Measurements from ENCODE around the gene CNTN1.

Gene CNTN1

DNA sequence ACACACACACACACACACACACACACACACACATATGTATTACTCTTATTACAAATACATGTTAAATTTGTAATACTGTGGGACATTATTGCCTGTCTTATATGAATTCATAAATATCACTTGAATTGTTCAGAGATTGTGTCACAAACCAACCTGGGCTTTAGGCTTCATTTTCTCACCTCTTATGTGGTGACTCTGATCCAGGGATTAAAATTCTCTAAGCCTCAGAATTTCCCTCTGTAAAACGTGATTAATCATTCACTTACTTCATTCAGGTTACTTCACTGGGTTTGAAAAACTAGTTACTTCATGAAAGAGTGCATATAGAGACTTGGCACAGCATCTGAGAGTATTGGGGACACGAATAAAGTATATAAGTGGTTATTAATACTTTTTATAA lies 255.6 kb downstream of the CNTN1 start:
- Histone ChIP-seq H3K4me1 (ENCODE audit: insufficient read depth, insufficient read length) (no peaks in the 10 kb centered on the region), H3K4me3 (ENCODE audit: insufficient read length, low read depth) (no peak overlapping the region), H3K36me3 (ENCODE audit: insufficient read depth, insufficient read length, low read length) (no peaks in the 10 kb centered on the region), H3K9ac (ENCODE audit: insufficient read length, low read depth) (no peak overlapping the region), H3K27me3 (ENCODE audit: insufficient read depth, insufficient read length) (no peaks in the 10 kb centered on the region), H3K9me3 (ENCODE audit: insufficient read depth, low read length) (no peaks in the 10 kb centered on the region)
- no peak for TF ChIP-seq ZNF274 (IDR thresholded peaks at IDR 0.05; ENCODE audit: low read depth, low read length)
- no peak for TF ChIP-seq YY1 (IDR thresholded peaks at IDR 0.05; ENCODE audit: insufficient read depth, insufficient read length)
- TF ChIP-seq SUZ12 (IDR thresholded peaks at IDR 0.05; ENCODE audit: extremely low read depth, insufficient read depth, insufficient read length): no peak
- DNase-seq (ENCODE audit: low read depth, low spot score): no peak

DNA sequence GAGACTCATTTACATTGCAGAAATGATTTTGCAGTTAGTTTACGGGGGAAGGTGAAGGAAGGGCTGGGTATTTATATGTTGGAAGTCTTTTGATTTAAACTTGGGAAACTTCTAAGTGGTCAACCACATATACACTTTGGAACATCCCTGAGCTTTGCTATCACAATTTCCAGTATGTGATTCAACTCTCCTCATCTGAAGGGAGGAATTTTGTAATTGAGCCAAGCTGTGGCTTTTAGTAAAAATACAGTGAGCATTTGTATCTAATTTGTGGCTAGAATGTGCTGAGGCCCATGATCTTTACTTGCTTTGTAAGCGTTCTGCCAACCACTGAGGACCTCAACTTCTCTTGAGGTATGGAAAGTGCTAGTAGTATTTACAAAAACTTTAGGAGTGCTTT lies 260.8 kb downstream of the CNTN1 start:
- TF ChIP-seq SUZ12 (IDR thresholded peaks at IDR 0.05; ENCODE audit: extremely low read depth, insufficient read depth, insufficient read length) (no peak), ZNF274 (IDR thresholded peaks at IDR 0.05; ENCODE audit: low read depth, low read length) (no peak), YY1 (IDR thresholded peaks at IDR 0.05; ENCODE audit: insufficient read depth, insufficient read length) (no peak)
- DNase-seq (ENCODE audit: low read depth, low spot score): no peak
- H3K9ac ChIP-seq (ENCODE audit: insufficient read length, low read depth): no peak overlapping the region

DNA sequence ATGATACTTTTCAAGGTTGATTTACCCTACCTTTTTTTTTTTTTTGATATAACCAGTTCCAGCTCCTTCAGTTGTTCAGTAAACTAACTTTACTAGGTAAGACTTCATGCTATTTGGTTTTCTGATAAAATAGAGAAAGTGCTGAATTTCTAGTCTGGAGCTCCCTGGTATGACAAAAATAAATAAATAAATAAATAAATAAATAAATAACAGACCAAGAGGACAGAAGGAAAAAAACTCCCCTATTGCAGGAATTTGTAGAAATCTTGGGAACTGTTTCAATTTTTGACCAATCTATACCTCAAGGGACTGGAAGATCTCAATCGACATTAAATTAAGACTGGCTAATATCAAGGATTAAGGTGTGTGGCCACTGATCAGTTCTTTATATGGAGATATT lies 265.2 kb downstream of the CNTN1 start:
- no peak for DNase-seq (ENCODE audit: low read depth, low spot score)
- no peak overlapping the region for H3K9ac ChIP-seq (ENCODE audit: insufficient read length, low read depth)
- no peaks in the 10 kb centered on the region for H3K36me3 ChIP-seq (ENCODE audit: insufficient read depth, insufficient read length, low read length)
- H3K4me1 ChIP-seq (ENCODE audit: insufficient read depth, insufficient read length): no peaks in the 10 kb centered on the region
- H3K4me3 ChIP-seq (ENCODE audit: insufficient read length, low read depth): no peak overlapping the region
- TF ChIP-seq SUZ12 (IDR thresholded peaks at IDR 0.05; ENCODE audit: extremely low read depth, insufficient read depth, insufficient read length): no peak
- no peak for TF ChIP-seq ZNF274 (IDR thresholded peaks at IDR 0.05; ENCODE audit: low read depth, low read length)
- TF ChIP-seq YY1 (IDR thresholded peaks at IDR 0.05; ENCODE audit: insufficient read depth, insufficient read length): no peak
- no peaks in the 10 kb centered on the region for H3K9me3 ChIP-seq (ENCODE audit: insufficient read depth, low read length)
- H3K27me3 ChIP-seq (ENCODE audit: insufficient read depth, insufficient read length): no peaks in the 10 kb centered on the region

More for the DNA sequence above, 260.8 kb downstream of the CNTN1 start:
- no peak overlapping the region for H3K4me3 ChIP-seq (ENCODE audit: insufficient read length, low read depth)
- no peaks in the 10 kb centered on the region for H3K4me1 ChIP-seq (ENCODE audit: insufficient read depth, insufficient read length)
- H3K9me3 ChIP-seq (ENCODE audit: insufficient read depth, low read length): no peaks in the 10 kb centered on the region
- H3K36me3 ChIP-seq (ENCODE audit: insufficient read depth, insufficient read length, low read length): no peaks in the 10 kb centered on the region
- no peaks in the 10 kb centered on the region for H3K27me3 ChIP-seq (ENCODE audit: insufficient read depth, insufficient read length)

DNA sequence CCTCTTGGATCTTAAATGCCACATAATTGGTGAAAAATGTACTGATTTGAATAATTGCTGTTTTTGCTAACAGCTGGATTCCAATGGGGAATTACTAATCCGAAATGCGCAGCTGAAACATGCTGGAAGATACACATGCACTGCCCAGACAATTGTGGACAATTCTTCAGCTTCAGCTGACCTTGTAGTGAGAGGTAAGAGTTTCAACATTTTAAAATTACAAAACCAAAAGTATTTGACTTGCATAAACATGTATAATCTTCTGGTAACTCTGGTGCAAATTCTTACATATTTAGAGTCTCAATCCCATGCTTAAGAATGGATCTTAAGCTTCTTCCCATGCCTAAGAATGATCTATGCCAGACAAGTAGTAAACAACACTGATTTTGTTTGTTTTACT lies 266.8 kb downstream of the CNTN1 start:
- Histone ChIP-seq H3K9me3 (ENCODE audit: insufficient read depth, low read length) (no peaks in the 10 kb centered on the region), H3K27me3 (ENCODE audit: insufficient read depth, insufficient read length) (no peaks in the 10 kb centered on the region), H3K4me3 (ENCODE audit: insufficient read length, low read depth) (no peak overlapping the region), H3K9ac (ENCODE audit: insufficient read length, low read depth) (no peak overlapping the region), H3K4me1 (ENCODE audit: insufficient read depth, insufficient read length) (no peaks in the 10 kb centered on the region), H3K36me3 (ENCODE audit: insufficient read depth, insufficient read length, low read length) (no peaks in the 10 kb centered on the region)
- TF ChIP-seq YY1 (IDR thresholded peaks at IDR 0.05; ENCODE audit: insufficient read depth, insufficient read length) (no peak), SUZ12 (IDR thresholded peaks at IDR 0.05; ENCODE audit: extremely low read depth, insufficient read depth, insufficient read length) (no peak), ZNF274 (IDR thresholded peaks at IDR 0.05; ENCODE audit: low read depth, low read length) (no peak)
- DNase-seq (ENCODE audit: low read depth, low spot score): no peak

DNA sequence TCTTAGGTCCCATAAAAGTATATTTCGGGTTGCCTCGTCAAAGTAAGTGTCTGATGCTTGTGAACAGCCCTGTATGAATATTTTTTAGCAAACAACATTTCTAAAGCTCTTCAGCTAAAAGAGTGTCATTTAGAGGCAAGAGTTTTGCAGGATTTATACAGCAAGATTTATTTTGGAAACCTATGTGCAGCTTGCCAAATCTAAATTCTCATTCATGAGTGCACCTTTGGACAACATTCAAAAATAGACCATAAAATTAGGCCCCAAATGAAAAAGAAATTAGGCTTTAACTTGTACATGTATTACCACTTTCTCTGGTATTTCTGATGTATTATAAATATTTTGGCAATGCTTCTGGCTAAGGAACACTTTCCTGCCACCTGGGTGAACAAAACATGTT lies 271.5 kb downstream of the CNTN1 start:
- no peaks in the 10 kb centered on the region for H3K36me3 ChIP-seq (ENCODE audit: insufficient read depth, insufficient read length, low read length)
- no peak for DNase-seq (ENCODE audit: low read depth, low spot score)
- TF ChIP-seq SUZ12 (IDR thresholded peaks at IDR 0.05; ENCODE audit: extremely low read depth, insufficient read depth, insufficient read length): no peak
- no peak for TF ChIP-seq YY1 (IDR thresholded peaks at IDR 0.05; ENCODE audit: insufficient read depth, insufficient read length)
- TF ChIP-seq ZNF274 (IDR thresholded peaks at IDR 0.05; ENCODE audit: low read depth, low read length): no peak
- no peaks in the 10 kb centered on the region for H3K9me3 ChIP-seq (ENCODE audit: insufficient read depth, low read length)
- H3K4me1 ChIP-seq (ENCODE audit: insufficient read depth, insufficient read length): no peaks in the 10 kb centered on the region
- H3K9ac ChIP-seq (ENCODE audit: insufficient read length, low read depth): no peak overlapping the region
- no peaks in the 10 kb centered on the region for H3K27me3 ChIP-seq (ENCODE audit: insufficient read depth, insufficient read length)
- no peak overlapping the region for H3K4me3 ChIP-seq (ENCODE audit: insufficient read length, low read depth)

DNA sequence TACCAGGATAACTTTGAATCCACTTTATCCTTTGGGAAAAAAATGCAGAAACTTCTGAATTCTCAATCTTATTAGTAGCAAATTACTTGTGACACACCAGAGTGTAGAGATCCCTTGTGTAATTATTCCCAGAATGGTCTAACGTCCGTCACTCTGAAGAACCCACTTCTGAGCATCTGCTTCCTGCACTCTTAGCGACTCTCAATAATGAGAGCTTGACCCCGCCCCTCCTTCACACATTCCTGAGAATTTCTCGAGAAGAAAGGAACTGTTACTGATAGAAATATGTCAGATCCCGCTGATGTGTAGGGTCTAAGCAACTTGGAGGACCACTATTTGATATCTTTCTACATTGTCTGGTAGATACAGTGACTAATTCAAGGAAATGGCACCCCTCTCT lies 277.6 kb downstream of the CNTN1 start:
- Histone ChIP-seq H3K27me3 (ENCODE audit: insufficient read depth, insufficient read length) (no peaks in the 10 kb centered on the region), H3K4me3 (ENCODE audit: insufficient read length, low read depth) (no peak overlapping the region), H3K9me3 (ENCODE audit: insufficient read depth, low read length) (no peaks in the 10 kb centered on the region), H3K36me3 (ENCODE audit: insufficient read depth, insufficient read length, low read length) (no peaks in the 10 kb centered on the region), H3K4me1 (ENCODE audit: insufficient read depth, insufficient read length) (no peaks in the 10 kb centered on the region), H3K9ac (ENCODE audit: insufficient read length, low read depth) (no peak overlapping the region)
- DNase-seq (ENCODE audit: low read depth, low spot score): no peak
- no peak for TF ChIP-seq YY1 (IDR thresholded peaks at IDR 0.05; ENCODE audit: insufficient read depth, insufficient read length)

DNA sequence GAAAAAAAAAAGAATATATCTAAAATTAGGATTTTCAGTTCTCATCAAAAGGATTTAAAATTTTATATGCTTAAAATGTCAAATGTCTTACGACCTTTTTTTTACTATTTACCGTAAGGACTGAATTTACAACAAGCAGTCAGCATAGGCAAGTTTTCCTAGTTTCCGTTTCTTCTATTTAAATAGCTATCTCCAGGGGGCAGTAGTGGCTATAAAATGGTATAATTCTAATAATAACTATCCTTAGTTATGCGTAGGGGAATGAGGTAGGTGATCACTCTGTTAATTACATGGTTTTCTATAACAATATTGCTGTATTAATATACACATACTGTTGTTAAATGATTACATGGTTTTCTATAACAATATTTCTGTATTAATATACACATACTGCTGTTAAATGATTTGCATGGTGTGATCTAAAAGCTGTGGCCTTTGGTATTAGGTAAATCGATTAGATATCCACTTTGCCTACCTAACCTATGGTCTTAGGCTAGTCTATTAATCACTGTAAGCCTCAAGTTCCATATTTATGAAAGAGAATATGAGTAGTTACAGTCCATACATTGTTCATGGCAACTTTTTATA lies 278.2 kb downstream of the CNTN1 start:
- H3K4me1 ChIP-seq (ENCODE audit: insufficient read depth, insufficient read length): no peaks in the 10 kb centered on the region
- DNase-seq (ENCODE audit: low read depth, low spot score): no peak
- H3K4me3 ChIP-seq (ENCODE audit: insufficient read length, low read depth): no peak overlapping the region
- H3K36me3 ChIP-seq (ENCODE audit: insufficient read depth, insufficient read length, low read length): no peaks in the 10 kb centered on the region
- no peaks in the 10 kb centered on the region for H3K9me3 ChIP-seq (ENCODE audit: insufficient read depth, low read length)
- TF ChIP-seq SUZ12 (IDR thresholded peaks at IDR 0.05; ENCODE audit: extremely low read depth, insufficient read depth, insufficient read length) (no peak), ZNF274 (IDR thresholded peaks at IDR 0.05; ENCODE audit: low read depth, low read length) (no peak), YY1 (IDR thresholded peaks at IDR 0.05; ENCODE audit: insufficient read depth, insufficient read length) (no peak)
- H3K9ac ChIP-seq (ENCODE audit: insufficient read length, low read depth): no peak overlapping the region
- H3K27me3 ChIP-seq (ENCODE audit: insufficient read depth, insufficient read length): no peaks in the 10 kb centered on the region

All from NT2/D1 (cell line).